NCI-H1105 (cell line): ENCODE results near the gene ARID3B.
A peak's percentile ranks its signal among the peaks of the same experiment; 100 is the strongest.
"Not testable (repeated sequence)": the region's sequence is repeated elsewhere in the genome, so short reads cannot be mapped to it uniquely, and the experiment has no call there.

ENCODE experiments used
- DNase-seq: peaks from one replicate; lab custom pipeline; 2025; lab: John Stamatoyannopoulos, UW

The ARID3B gene

GRCh38 chr15:74540761-74541493 lies at the start of gene ARID3B:
Gene ARID3B (plus strand): TSS chr15:74541220. CDS start chr15:74543937, 2,717 bp downstream.
- DNase-seq, result peak; percentile 84

- DNase-seq, result no peak
Measured at GRCh38 chr15:74496648-74497047, 44.4 kb upstream of the ARID3B start.

- peak; percentile 75 for DNase-seq
Measured at GRCh38 chr15:74497584-74497983, 43.4 kb upstream of the ARID3B start.

- no peak for DNase-seq
Measured at GRCh38 chr15:74499366-74499765, 41.7 kb upstream of the ARID3B start.

GRCh38 chr15:74500401-74500800 lies 40.6 kb upstream of the ARID3B start:
- DNase-seq, result no peak

- no peak for DNase-seq
Measured at GRCh38 chr15:74502301-74502700, 38.7 kb upstream of the ARID3B start.

GRCh38 chr15:74504418-74504817 lies 36.6 kb upstream of the ARID3B start:
- no peak for DNase-seq

- no peak for DNase-seq
Measured at GRCh38 chr15:74504836-74505235, 36.2 kb upstream of the ARID3B start.

GRCh38 chr15:74505837-74506514 lies 35.0 kb upstream of the ARID3B start:
- no peak for DNase-seq

GRCh38 chr15:74506515-74506840 lies 34.5 kb upstream of the ARID3B start:
- no peak for DNase-seq

- DNase-seq, result no peak
Measured at GRCh38 chr15:74511583-74511982, 29.4 kb upstream of the ARID3B start.

GRCh38 chr15:74514059-74514458 lies 27.0 kb upstream of the ARID3B start:
- DNase-seq, result not testable (repeated sequence)

GRCh38 chr15:74517096-74517495 lies 23.9 kb upstream of the ARID3B start:
- no peak for DNase-seq

- no peak for DNase-seq
Measured at GRCh38 chr15:74519311-74519710, 21.7 kb upstream of the ARID3B start.

GRCh38 chr15:74520407-74520806 lies 20.6 kb upstream of the ARID3B start:
- no peak for DNase-seq

GRCh38 chr15:74523982-74524381 lies 17.0 kb upstream of the ARID3B start:
- no peak for DNase-seq

GRCh38 chr15:74525309-74525708 lies 15.7 kb upstream of the ARID3B start:
- DNase-seq, result no peak

- no peak for DNase-seq
Measured at GRCh38 chr15:74525945-74526344, 15.1 kb upstream of the ARID3B start.

GRCh38 chr15:74528876-74529275 lies 12.1 kb upstream of the ARID3B start:
- no peak for DNase-seq

GRCh38 chr15:74529921-74530320 lies 11.1 kb upstream of the ARID3B start:
- DNase-seq, result no peak

- DNase-seq, result no peak
Measured at GRCh38 chr15:74530771-74531143, 10.3 kb upstream of the ARID3B start.

GRCh38 chr15:74531144-74531811 lies 9.7 kb upstream of the ARID3B start:
- DNase-seq, result no peak

GRCh38 chr15:74535388-74536084 lies 5.5 kb upstream of the ARID3B start:
- DNase-seq, result no peak
